HG03460 (cell line): ENCODE results near the gene KLF9.

Experiments
- ATAC-seq: cut with Tn5 transposase; IDR thresholded peaks from one replicate; pipeline ENCODE4 v1.9.1; 2021; ENCODE audit not compliant: unreplicated experiment

KLF9 gene

GRCh38 chr9:70422371-70423043 lies 8.1 kb upstream of the KLF9 start:
- no peak for ATAC-seq

DNA sequence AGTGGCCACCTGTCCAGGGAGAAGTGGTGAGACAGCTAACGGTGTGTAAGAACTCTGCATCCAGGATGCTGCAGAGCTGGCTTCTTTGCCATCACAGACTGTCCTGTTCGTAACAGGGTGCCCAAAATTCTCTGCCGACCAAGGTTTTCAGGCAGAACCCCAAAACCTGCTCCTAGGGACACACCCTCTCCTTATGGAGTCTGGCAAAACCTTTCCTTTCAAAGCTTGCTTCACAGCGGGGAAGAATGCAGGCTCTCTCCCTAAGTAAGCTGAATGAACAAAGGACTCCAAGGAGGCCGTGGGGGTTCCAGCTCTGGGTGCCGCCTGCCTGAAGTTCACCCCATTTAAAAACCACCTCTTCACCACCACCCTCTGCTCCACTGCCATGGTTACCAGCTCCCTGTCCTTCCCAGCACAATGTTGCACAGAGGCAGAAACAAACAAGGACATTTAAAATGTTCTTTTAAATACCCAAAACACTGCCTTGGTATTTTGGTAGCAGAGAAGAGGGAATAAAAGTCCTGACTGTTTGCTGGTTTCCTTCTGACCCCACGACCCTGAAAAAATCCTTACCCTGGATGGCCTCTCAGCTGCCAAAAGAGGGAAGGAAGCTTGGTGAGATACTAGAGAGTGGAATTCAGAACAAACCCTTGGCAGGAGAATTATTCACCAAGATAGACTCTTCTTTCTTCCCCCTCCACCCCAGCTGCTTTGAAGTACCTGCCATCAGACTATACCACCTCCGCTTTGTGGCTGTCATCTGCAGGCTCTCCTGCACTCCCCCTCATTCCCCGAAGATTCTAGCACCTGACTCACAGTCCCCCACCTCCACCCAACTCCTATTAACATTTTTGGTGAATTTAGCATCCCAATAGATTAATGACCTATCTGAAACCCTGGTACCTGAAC lies 7.1 kb upstream of the KLF9 start:
- no peak for ATAC-seq

- ATAC-seq = peak; percentile 22
Observed at GRCh38 chr9:70420441-70421271, 6.2 kb upstream of the KLF9 start.

DNA sequence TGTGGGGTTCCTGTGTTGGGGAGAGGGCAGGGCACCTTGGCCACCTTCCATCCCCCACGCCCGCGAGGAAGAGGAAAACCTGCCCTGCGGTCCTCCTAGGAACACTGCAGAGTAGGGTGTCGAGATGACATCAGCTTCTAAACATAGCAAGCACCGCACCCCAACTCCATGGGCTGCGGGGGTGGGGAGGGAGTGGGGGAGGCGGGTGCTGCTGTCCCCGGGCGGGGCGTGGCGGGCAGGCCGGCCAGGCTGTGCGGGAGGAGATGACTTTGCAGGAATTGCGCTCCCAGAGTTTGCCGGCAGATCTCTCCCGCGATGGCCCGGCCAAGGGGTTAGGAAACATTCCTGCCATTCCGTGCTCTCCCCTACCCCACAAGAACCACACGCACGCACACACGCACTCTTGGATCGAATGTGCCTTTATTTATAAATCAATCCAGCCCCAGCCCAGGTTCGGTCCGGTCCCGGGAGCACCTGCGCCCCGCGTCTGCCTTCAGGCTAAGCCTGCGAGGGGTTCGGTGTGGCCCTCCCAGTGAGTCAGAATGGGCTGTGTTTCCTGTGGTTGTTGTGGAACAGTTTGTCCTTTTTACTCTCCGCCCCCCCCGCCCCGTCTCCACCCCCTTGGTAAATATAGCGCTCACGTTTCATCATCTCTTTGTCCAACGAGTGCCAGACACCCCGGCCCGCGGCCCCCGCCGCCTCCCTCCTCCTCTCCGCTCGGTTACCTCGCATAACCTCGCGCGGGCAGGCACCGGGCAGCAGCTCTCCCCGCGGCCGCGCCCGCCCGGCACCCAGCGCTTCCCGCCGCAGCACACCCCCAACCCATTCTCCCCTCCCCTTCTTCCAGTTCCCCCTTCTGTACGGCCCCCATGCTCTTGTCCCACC lies 5.3 kb upstream of the KLF9 start:
- ATAC-seq = peak; percentile 42

GRCh38 chr9:70418822-70419555 lies 4.5 kb upstream of the KLF9 start:
- ATAC-seq = peak; percentile 48

- no peak for ATAC-seq
Observed at GRCh38 chr9:70415476-70415875, 1.0 kb upstream of the KLF9 start.

GRCh38 chr9:70415041-70415440 lies 584 bp upstream of the KLF9 start:
- ATAC-seq = no peak

DNA sequence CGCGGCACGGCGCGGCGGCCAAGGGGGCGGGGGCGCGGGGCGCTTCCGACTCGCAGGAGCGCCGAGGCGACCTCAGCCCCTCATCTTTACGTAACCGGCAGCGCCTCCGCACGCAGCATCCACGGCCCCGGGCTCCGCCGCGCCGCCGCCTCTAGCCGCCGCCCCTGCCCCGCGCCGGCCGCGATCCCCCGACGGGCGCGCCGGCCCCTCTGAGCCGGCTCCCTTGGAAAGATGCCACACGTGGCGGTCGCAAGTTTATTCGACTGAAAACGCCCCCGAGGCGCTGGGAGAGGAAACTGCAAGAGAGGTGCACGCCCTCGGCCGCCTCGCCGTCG lies 1.0 kb downstream of the KLF9 start:
- peak; percentile 15 for ATAC-seq

DNA sequence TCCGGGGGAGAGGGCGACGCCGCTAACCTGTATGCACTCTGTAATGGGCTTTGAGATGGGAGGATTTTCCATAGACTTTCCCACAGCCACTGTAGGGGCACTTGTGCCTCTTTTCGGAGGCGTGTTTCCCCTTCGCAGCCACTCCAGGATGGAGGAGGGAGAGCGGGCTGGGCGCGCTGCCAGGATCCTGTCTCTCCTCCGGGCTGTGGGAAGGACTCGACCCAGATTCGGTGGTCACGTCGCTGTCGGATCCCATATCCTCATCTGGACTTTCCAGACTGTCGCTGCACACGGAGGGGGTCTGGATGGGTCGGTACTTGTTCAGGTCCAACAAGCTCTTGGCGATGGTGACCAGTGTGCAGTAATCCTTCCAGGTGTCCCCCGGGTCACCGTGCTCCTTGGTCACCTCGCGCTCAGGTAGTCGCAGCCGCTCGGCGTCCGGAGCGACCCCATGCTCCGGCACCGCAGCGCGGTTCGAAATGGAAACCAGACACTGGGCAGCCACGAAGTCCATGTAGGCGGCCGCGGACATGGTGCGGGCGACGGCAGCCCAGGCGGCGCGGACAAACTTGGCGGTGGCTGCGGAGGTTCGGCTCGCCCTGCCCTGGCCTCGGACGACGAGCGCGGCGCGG lies 1.5 kb downstream of the KLF9 start:
- ATAC-seq = no peak

DNA sequence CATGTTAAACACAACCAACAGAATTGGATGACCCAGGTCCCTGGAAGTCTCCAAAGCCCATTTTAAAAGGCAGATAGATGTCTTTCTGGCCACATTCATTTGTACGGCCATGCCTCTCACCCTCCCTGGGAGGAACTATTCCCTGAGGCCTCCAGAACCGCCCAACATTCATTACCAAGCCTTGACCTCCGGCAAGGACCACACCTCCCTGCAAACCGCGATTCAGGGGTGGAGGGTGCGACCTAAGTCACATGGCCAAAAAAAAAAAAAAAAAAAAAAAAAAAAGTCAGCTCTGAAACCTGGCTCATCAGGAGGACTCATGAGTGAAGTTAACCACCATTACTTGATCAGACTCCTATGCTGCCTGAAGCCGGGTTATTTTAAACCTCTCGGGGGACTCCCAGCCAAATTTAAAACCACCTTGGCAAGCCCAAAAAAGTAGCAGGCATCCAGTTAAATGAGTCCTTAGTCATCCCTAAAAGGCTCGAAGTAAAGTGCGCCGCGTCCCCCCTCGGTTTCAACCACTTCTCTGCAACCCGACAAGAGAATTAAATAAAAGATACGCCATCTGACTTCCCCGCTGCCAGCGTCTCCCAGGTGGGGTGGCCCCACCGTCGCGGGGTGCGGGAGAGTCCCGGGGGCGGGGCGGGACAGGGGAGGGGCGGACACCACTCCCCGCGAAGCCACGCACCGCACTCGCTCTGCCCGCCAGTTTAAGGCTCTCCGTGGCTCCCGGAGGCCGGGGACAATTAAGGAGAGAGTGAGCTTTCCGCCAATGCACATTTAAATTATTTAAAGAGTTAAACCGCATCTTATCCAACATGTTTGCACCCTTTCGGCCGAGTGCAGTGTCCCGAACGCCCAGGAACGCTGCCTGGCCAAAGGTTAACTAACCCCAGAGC lies 2.3 kb downstream of the KLF9 start:
- peak; percentile 24 for ATAC-seq

DNA sequence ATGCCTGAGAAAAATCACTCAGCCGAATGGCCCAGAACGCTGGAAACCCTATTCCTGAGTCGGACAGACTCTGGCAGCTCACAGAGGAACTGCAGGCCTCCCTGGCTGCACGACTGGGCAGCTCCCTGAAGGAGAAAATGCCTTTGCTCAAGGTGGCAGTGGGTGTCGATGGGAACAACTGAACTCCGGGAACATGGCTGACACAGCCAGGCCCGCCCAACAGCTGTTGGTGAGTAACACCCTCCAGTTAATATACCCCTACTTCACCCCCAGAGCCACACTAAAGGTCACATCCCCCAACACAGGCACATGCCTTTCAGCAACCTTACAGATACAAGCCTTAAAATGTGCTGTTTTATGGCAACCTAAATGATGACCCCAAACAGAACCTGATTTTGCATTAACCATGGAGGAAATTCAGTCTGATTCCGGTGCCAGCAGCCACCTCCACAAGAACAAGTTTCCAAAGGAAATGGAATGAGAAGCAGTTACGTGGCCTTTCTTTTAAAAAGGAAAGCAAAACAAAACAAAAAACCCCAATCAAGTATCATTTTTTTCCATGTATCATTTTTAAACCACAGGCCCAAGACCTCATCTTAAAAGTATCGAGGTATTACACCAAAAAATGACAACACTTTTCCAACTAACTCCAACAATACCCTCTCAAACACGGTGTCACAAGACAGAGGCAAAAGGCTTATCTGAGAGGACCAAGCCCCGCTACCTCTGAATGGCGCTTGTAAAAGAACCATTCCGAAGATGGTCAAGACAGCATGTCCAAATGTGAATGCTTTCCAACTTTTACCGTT lies 3.1 kb downstream of the KLF9 start:
- ATAC-seq = no peak

GRCh38 chr9:70410368-70410767 lies 4.1 kb downstream of the KLF9 start:
- ATAC-seq = no peak

DNA sequence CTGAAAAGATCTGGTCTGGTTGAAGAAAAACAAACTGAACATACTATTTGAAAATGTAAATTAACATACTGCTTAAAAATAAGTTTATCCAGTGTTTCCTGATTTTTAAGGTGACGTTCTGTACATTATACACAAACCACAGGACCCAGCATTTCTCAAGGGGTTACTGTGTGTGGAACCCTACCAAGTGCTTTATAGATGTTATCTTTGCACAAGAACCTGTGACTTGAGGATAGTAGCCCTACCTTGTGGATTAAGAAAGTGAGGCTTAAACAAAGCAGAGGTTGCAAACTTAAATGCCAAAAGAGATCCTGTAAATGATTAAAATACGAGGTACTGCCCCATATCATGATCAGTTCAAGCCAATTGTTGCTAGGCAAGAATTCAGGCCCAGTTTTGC lies 4.7 kb downstream of the KLF9 start:
- no peak for ATAC-seq

- no peak for ATAC-seq
Observed at GRCh38 chr9:70409280-70409679, 5.2 kb downstream of the KLF9 start.

DNA sequence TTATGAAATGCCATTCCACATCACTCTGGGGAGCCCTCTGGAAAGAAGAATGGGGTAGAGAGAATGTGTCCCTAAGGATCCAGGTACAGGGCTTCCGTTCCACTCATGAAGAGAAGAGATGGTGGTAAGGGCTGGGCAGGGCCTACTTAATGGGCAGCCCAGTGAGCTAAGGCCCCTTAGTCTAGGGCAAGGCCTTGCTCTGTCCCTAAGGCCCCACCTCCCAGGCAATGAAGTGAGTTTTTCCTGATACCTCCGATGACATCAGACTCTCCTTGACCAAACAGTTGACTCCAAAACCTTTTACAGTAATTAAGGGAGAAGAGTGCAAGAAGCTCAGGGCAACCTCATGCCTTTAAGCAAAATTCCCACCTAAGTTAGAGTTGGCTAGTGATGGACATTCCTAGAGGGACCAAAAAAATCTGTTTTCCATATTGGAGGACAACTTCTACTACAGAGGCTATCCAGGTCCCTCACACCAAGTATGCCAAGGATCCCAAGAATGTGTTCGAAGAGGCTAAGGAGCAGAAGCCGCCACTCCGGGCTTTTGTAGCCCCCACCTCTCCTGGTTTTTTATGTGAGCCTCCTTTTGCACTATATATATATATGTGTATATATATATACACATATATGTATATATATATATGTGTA lies 5.9 kb downstream of the KLF9 start:
- ATAC-seq = no peak

GRCh38 chr9:70407081-70407503 lies 7.4 kb downstream of the KLF9 start:
- ATAC-seq = no peak

DNA sequence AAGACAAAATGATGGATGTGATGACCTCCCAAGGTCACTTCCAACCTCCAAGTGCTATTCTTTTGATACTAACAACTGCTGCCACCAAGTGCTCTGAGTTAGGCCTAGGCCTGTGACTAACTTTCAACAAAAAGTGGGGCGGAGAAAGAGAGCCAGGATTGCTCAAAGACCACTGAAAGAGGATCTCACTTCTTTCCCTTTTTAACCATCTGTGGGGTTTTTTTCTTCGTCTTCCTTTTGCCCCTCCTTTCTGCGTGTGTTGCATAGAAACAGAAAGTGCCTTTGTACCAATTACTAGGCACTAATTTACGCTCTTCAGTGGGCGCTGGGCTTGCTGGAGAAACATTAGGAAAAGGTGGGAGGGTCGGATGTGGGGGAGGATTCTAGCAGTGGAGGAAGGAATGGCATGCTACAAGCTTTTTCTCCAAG lies 8.0 kb downstream of the KLF9 start:
- peak; percentile 69 for ATAC-seq
